Osteoblast (primary cell): ENCODE data around the gene ARHGAP18. TPM values are rescaled to one million over a fixed set of nuclear protein-coding genes. Genes with fewer than 3 reads are reported as not detected.

Experiments used
- DNase-seq: peaks from one replicate; pipeline ENCODE4 v3.0.0; 2011; ENCODE audit warnings: low spot score, mixed read lengths; ENCODE audit not compliant: insufficient read length; ENCODE audit errors: missing footprints
- H2AFZ ChIP-seq: 2 replicates; pipeline ENCODE4 v1.6.0; 2011; ENCODE audit warnings: mild to moderate bottlenecking, low read length
- H3K27ac ChIP-seq: 2 replicates; pipeline ENCODE4 v1.5.1; 2011; ENCODE audit warnings: mild to moderate bottlenecking, low read depth, low read length, moderate library complexity
- H3K27me3 ChIP-seq: 2 replicates; pipeline ENCODE4 v1.6.0; 2012; ENCODE audit warnings: mild to moderate bottlenecking, control low read depth, inconsistent platforms, low read length, moderate library complexity; ENCODE audit not compliant: insufficient read depth
- H3K36me3 ChIP-seq: 2 replicates; pipeline ENCODE4 v1.5.1; 2011; ENCODE audit warnings: mild to moderate bottlenecking, low read length, control low read depth, moderate library complexity; ENCODE audit not compliant: insufficient read depth
- H3K4me1 ChIP-seq: 2 replicates; pipeline ENCODE4 v1.5.1; 2011; ENCODE audit warnings: mild to moderate bottlenecking, low read length, control low read depth, moderate library complexity; ENCODE audit not compliant: insufficient read depth
- H3K4me2 ChIP-seq: 2 replicates; pipeline ENCODE4 v1.6.0; 2011; ENCODE audit warnings: mild to moderate bottlenecking, low read length; ENCODE audit not compliant: insufficient read depth
- H3K4me3 ChIP-seq: fragments of 200-600 bp; sonication (generic); 3 replicates; pipeline ENCODE4 v1.5.1; 2012; ENCODE audit warnings: mild to moderate bottlenecking, low read length, inconsistent platforms; ENCODE audit not compliant: insufficient read depth
- H3K79me2 ChIP-seq: 2 replicates; pipeline ENCODE4 v1.6.0; 2012; ENCODE audit warnings: mild to moderate bottlenecking, low read length, control low read depth, inconsistent platforms; ENCODE audit not compliant: insufficient read depth
- H3K9me3 ChIP-seq: 2 replicates; pipeline ENCODE4 v1.5.1; 2011; ENCODE audit warnings: low read depth, low read length, control low read depth
- H4K20me1 ChIP-seq: 2 replicates; pipeline ENCODE4 v1.6.0; 2012; ENCODE audit warnings: mild to moderate bottlenecking, low read length, control low read depth; ENCODE audit not compliant: insufficient read depth
- total RNA-seq: library from RNA; depleted of rRNA; stranded (reverse); fragments of >200 nt; gene quantifications from 2 replicates; pipeline ENCODE4 v1.2.3, GENCODE V29; 2012
- TF ChIP-seq, protein P1 (sequence below): IDR thresholded peaks from 2 replicates; pipeline ENCODE4 v1.5.1; 2011; ENCODE audit warnings: mild to moderate bottlenecking, low read depth, low read length, moderate library complexity; ENCODE audit errors: extremely low read depth

ARHGAP18 gene
- total RNA-seq, 1 donor, result 21.0 TPM

DNA sequence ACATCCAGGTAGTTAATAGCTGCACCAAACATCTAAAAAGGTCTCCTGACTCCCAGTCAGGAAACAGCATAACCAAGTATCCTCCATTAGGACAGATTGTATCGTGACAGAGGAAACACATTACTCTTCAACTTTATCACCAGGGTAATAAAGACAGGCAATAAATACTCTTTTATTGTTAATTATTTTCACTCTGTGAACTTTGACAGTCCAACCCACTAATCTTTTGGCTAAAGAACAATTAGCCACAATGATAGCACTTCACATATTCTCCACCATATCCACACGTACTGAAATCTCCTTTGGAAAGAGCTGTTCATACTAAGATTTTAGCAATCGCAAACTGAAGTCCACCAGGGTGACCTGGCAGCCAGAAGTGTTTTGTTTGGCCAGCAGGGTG, 46.4 kb downstream of the ARHGAP18 start:
- Histone ChIP-seq H3K27me3 (no peaks in the 10 kb centered on the region), H3K4me3 (no peak overlapping the region), H3K36me3 (no peaks in the 10 kb centered on the region), H3K4me2 (no peak overlapping the region), H3K79me2 (peaks cover 91% of the 10 kb centered on the region), H2AFZ (no peak overlapping the region), H3K27ac (no peak overlapping the region), H3K9me3 (no peaks in the 10 kb centered on the region), H4K20me1 (no peaks in the 10 kb centered on the region), H3K4me1 (peaks cover 14% of the 10 kb centered on the region)
- TF ChIP-seq, protein P1, sequence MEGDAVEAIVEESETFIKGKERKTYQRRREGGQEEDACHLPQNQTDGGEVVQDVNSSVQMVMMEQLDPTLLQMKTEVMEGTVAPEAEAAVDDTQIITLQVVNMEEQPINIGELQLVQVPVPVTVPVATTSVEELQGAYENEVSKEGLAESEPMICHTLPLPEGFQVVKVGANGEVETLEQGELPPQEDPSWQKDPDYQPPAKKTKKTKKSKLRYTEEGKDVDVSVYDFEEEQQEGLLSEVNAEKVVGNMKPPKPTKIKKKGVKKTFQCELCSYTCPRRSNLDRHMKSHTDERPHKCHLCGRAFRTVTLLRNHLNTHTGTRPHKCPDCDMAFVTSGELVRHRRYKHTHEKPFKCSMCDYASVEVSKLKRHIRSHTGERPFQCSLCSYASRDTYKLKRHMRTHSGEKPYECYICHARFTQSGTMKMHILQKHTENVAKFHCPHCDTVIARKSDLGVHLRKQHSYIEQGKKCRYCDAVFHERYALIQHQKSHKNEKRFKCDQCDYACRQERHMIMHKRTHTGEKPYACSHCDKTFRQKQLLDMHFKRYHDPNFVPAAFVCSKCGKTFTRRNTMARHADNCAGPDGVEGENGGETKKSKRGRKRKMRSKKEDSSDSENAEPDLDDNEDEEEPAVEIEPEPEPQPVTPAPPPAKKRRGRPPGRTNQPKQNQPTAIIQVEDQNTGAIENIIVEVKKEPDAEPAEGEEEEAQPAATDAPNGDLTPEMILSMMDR, result no peak
- DNase-seq, result peak; percentile 46

DNA sequence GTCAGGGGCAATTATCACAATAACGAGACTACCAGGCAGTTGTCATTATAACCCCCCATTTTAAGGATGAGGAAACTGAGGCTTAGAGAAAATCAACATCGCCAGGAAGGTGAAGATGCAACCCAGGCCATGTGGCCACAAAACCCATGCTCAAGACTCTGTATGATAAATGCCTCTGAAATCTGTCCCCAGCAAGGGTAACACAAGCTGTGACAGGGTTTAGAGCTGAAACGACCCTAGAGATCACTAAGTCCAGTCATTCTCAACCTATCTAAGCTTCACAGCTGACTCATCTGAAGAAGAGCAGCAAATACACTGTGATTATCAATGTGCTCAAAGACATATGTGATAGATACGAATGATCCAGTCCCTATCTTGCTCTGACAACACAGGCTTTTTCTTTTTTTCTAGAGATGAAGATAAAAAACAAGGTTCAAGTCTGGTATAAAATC, 47.0 kb downstream of the ARHGAP18 start:
- Histone ChIP-seq H3K4me1 (peaks cover 14% of the 10 kb centered on the region), H3K36me3 (no peaks in the 10 kb centered on the region), H3K4me3 (no peak overlapping the region), H3K27ac (no peak overlapping the region), H2AFZ (no peak overlapping the region), H3K4me2 (no peak overlapping the region), H4K20me1 (no peaks in the 10 kb centered on the region), H3K79me2 (peaks cover 91% of the 10 kb centered on the region), H3K27me3 (no peaks in the 10 kb centered on the region), H3K9me3 (no peaks in the 10 kb centered on the region)
- TF ChIP-seq, protein P1, result no peak
- no peak for DNase-seq

DNA sequence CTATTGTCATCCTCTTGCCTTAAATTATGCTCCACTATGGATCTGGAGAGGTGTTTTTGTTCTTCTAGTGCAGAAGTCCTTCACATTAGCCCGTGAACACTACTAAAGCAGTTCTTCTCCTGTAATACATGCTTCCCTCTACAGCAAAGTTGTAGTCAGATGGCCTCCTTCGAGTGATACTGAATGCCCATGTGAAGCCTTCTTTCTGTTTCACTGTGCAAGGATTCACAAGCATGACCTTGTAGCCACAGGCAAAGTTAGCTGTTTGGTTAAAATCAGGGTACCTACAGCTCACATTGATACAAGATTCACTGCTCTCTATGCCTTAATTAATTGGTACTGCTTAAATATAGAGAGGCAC, 47.6 kb downstream of the ARHGAP18 start:
- no peak overlapping the region for H3K4me3 ChIP-seq

DNA sequence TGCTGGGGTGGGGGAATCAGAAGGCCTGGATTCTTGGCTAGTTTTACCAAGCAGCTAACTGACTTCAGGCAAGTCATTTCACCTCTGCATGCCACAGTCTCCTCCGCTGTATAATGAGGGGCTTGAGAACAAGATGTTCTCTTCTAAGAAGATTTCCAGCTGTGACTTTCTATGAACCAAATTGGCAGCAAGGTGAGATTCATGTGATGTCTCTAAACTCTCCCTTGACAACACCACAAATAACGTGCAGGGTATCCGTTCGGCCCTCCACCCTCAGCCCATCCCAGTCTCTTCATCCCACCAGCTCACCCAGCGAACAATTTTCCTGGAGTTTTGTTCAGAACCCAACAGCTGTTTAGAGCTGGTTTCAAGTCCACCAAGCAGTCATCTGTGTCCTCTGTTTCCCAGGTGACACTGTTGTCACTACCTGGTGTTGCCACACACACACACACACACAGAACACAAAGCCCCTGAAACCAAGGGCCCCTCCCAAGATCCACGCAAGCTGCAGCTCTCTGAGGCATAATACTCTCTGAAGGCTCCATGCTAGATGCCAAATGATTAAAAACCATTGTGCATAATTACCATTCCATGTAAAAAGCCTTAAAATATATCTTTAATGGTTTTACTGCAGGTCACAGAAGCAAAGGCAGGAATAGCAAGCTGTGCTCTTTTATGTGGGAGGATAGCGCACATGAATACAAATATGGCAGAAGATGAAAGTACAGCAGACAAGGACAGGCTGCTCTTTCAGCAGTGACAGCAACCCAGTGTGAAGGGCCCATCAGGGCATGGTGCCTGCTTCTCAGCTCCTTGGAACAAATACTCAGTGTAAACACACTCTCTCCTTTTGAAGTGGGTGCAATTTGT, 48.2 kb downstream of the ARHGAP18 start:
- Histone ChIP-seq H2AFZ (no peak overlapping the region), H3K79me2 (peaks cover 93% of the 10 kb centered on the region), H3K4me2 (no peak overlapping the region), H3K4me1 (peaks cover 5% of the 10 kb centered on the region), H4K20me1 (no peaks in the 10 kb centered on the region), H3K9me3 (no peaks in the 10 kb centered on the region), H3K27ac (no peak overlapping the region), H3K27me3 (no peaks in the 10 kb centered on the region), H3K4me3 (no peak overlapping the region), H3K36me3 (no peaks in the 10 kb centered on the region)
- no peak for DNase-seq
- TF ChIP-seq, protein P1, result no peak

More for the DNA sequence above, 47.6 kb downstream of the ARHGAP18 start:
- no peaks in the 10 kb centered on the region for H3K9me3 ChIP-seq
- H3K36me3 ChIP-seq, result no peaks in the 10 kb centered on the region
- no peaks in the 10 kb centered on the region for H3K27me3 ChIP-seq
- peaks cover 8% of the 10 kb centered on the region for H3K4me1 ChIP-seq
- H3K4me2 ChIP-seq, result no peak overlapping the region
- DNase-seq, result no peak
- H2AFZ ChIP-seq, result no peak overlapping the region
- peaks cover 91% of the 10 kb centered on the region for H3K79me2 ChIP-seq
- H3K27ac ChIP-seq, result no peak overlapping the region
- TF ChIP-seq, protein P1, result no peak
- no peaks in the 10 kb centered on the region for H4K20me1 ChIP-seq
